ENCODE measurements around the gene DOK5.

- TF ChIP-seq, protein P1, sequence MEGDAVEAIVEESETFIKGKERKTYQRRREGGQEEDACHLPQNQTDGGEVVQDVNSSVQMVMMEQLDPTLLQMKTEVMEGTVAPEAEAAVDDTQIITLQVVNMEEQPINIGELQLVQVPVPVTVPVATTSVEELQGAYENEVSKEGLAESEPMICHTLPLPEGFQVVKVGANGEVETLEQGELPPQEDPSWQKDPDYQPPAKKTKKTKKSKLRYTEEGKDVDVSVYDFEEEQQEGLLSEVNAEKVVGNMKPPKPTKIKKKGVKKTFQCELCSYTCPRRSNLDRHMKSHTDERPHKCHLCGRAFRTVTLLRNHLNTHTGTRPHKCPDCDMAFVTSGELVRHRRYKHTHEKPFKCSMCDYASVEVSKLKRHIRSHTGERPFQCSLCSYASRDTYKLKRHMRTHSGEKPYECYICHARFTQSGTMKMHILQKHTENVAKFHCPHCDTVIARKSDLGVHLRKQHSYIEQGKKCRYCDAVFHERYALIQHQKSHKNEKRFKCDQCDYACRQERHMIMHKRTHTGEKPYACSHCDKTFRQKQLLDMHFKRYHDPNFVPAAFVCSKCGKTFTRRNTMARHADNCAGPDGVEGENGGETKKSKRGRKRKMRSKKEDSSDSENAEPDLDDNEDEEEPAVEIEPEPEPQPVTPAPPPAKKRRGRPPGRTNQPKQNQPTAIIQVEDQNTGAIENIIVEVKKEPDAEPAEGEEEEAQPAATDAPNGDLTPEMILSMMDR (IDR thresholded peaks at IDR 0.05) = no peak
- no peak for TF ChIP-seq POLR2A (IDR thresholded peaks at IDR 0.05)
Observed at GRCh38 chr20:54454982-54455381, 20.4 kb upstream of the DOK5 start.

Measured in adrenal gland (tissue), 5 donors.